Germinal center (tissue), 1 donor: ENCODE results near the gene PSD4.

Experiments used
- DNase-seq: peaks from one replicate; pipeline ENCODE4 v3.0.0; 2012; ENCODE audit warnings: mixed read lengths, low spot score

The PSD4 gene

DNA sequence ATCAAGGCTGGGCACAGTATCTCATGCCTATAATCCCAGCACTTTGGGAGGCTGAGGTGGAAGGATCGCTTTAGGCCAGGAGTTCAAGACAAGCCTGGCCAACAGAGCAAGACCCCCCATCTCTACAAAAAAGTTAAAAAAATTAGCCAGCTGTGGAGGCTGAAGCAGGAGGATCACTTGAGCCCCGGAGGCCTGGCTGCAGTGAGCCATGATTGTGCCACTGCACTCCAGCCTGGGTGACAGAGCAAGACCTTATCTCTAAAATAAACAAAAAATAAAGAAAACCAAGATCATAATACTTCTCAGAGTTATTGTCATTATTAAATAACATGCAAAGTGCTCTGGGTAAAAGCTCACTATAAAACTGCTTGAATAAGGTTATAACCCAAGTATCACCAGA, 31.5 kb upstream of the PSD4 start:
- DNase-seq = no peak

DNA sequence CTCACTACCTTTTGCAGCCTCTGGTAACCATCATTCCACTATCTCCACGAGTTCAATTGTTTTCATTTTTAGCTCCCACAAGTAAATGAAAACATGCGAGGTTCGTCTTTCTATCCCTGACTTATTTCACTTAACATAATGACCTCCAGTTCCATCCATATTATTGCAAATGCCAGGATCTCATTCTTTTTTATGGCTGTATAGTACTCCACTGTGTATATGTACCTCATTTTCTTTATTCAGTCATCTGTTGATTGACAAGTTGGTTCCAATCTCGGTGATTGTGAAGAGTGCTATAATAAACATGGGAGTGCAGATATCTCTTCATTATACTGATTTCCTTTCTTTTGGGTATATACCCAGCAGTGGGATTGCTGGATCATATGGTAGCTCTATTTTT, 29.5 kb upstream of the PSD4 start:
- DNase-seq = no peak

DNA sequence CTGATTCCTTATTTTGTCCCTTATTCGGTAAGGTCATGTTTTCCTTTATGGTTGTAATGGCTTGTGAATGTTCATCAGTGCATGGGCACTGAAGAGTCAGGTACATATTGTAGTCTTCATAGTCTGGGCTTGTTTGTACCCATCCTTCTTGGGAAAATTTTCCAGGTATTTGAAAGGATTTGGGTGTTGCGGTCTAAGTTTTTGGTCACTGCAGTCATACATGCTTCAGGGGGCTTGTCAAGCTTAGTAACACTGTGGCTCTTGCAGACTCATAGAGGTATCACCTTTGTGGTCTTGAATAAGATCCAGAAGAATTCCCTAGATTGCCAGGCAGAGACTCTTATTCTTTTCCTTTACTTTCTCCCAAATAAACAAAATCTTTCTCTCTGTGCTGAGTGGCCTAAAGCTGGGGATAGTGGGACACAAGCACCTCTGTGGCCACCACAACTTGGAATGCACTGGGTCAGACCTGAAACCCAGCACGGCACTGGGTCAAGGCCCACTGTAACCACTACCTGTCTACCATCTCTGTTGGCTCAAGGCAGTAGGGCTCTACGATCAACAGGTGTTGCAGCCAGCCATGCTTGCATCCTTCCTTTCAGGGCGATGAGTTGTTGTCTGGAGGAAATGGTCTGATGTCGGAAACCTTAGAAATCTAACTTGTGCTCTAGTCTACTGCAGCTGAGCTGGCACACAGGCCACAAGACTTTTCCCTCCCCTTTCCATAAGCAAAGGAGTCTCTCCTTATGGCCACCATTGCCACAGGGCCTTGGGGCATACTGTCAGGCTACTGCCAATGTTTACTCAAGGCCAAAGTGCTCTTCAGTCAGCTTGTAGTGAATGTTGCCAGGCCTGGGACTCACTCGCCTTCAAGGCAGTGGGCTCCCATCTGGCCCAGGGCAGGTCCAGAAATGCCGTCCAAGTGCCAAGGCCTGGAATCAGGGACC, 24.9 kb upstream of the PSD4 start:
- DNase-seq = no peak

DNA sequence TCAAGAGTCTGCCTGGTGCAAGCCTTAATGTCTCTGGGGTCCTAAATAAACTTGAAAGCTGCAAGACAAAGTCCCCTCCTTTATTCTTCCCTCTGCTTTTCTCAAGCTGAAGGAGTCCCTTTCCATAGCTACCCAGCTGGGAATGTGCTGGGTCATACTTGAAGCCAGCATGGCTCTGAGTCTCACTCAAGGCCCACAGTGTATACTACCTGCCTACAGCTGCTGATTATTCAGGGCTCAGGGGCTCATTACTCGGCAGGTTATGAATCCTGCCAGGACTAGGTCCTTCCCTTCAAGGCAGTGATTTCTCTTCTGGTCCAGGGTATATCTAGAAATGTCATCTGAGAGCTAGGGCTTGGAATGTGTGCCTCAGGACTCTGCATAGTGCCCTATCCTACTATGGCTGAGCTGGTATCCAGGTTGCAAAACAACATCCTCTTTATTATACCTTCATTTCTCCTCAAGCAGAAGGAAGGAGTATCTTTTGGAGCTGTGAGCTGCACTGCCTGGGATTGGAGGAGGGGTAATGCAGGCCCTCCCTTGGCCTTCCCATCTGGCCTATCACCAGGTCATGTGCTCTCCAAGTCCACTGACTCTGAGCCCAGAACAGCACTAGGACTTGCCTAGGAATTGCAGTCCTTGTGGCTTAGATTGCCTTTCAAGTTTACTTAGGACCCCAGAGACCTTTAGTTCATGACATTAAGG, 24.1 kb upstream of the PSD4 start:
- no peak for DNase-seq

DNA sequence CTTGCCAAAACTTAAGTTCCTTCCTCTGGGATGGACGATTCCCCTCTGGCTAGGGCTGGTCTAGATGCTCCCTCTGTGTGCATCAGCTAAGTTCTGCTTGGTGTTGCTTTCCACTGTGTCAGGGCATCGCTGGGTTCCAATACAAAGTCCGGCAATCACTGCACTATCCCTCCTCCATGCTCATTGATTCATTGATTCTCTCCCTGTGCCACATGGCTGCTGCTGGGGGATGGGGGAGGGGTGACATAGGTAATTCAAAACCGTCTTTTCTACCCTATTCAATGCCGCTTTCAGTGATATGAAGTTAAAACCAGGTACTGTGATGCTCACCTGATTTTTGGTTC, 23.5 kb upstream of the PSD4 start:
- no peak for DNase-seq

GRCh38 chr2:113155331-113155730, 18.4 kb upstream of the PSD4 start:
- no peak for DNase-seq

- no peak for DNase-seq
Measured at GRCh38 chr2:113156278-113157117, 17.3 kb upstream of the PSD4 start.

- DNase-seq = peak; percentile 57
Measured at GRCh38 chr2:113157118-113157896, 16.5 kb upstream of the PSD4 start.

DNA sequence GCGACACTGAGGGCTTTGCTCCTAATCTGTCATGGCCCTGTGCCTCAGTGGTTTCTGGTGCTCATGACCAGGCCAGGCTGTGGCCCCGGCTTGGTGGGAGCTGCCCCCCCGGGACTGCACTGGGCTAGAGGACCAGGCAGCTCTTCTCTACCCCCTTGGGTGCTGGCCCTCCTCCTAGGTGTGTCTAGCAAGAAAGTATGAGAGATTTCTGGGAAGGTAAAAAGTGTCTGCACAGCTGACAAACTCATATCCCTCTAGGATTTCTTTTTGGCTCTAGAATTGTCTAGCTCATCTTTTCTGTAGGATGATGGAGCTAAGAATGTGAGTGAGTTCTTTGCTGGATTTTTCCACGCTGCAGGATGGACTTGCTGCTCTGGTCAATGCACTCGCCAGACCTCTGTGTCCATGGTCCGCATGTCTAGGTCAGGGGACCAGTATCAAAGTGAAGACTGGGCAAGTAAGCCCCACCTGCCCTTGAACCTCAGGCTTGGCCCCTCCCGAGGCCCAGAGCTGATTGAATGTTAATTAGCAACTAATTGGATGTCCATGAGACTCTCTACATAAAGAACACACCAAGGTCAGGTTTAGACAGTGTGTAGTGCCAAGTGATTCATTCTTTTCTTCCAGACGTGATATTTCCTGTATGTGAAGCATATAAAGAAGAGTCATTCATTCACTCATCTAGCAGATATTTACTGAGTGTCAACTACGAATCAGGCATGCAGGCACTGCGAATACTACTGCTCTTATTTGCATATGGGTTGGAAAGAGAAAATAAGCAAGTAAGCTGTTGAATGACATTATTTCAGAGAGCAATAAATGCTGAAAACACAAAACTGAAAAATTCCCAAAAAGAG, 15.6 kb upstream of the PSD4 start:
- no peak for DNase-seq

- DNase-seq = no peak
Measured at GRCh38 chr2:113158884-113159553, 14.8 kb upstream of the PSD4 start.

- DNase-seq = no peak
Measured at GRCh38 chr2:113160248-113160647, 13.5 kb upstream of the PSD4 start.

- no peak for DNase-seq
Measured at GRCh38 chr2:113160962-113161361, 12.8 kb upstream of the PSD4 start.

- DNase-seq = no peak
Measured at GRCh38 chr2:113162173-113162572, 11.6 kb upstream of the PSD4 start.

GRCh38 chr2:113162869-113163268, 10.9 kb upstream of the PSD4 start:
- no peak for DNase-seq

GRCh38 chr2:113164215-113164929, 9.4 kb upstream of the PSD4 start:
- no peak for DNase-seq

- no peak for DNase-seq
Measured at GRCh38 chr2:113164930-113165585, 8.7 kb upstream of the PSD4 start.

- DNase-seq = no peak
Measured at GRCh38 chr2:113166187-113166645, 7.6 kb upstream of the PSD4 start.

DNA sequence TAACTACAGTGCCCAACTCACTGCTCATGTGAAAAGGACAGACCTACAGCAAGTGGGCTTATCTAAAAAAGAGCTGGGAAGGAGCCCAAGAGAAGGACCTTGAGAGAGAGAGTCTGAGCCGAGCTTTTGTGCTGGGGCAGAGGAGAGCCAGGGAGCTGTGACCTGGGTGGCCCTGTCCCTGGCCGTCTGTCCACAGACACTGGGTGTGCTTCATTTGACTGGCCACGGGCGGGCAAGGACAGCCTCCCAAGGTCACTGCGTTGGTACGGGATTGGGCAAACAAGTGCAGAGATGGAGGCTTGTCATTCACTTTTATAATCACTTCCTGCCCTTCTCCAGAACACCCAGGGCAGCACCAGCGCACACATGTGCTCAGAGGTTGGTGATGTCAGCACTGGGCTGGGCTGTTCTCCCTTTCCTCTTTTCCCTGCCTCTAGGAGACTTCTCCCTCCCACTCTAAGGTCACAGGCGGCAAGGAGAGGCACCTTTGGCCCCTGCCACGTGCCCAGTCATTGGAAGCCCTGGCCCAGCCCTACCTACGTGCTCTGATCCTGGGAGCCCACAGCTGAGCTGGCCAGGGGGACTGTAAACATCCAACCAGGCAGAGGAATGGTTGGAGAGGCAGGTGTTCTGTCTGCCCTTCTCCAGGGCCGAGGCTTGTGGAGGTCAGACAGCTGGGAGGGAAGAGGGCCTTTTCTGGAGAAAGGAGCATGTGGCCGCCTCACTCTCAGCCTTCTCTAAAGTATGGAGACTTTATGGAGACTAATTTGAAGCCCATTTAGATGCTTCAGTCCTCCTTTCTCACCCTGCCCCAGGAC, 6.4 kb upstream of the PSD4 start:
- DNase-seq = no peak
